GM12878 (cell line): Measurements from ENCODE around the gene HHAT. TPM values are rescaled to one million over a fixed set of nuclear protein-coding genes. Genes with fewer than 3 reads are reported as not detected.

Experiments used
- ATAC-seq: fragments of 200-7000 bp; cut with Tn5 transposase; 3 replicates; pipeline ENCODE4 v1.9.1; 2020; ENCODE audit warnings: mild to moderate bottlenecking, moderate library complexity
- BruUV-seq: library from RNA; stranded (reverse); fragments of 400-500 nt; replicated peaks from 2 replicates; lab custom pipeline; 2021; lab: Mats Ljungman, UMichigan
- CTCF ChIA-PET: fragments of 300-600 bp; sonication (Branson Sonifier 250); formaldehyde crosslinking; extraction: SDS; loops from one replicate; lab custom pipeline; 2021; ENCODE audit warnings: inconsistent platforms; lab: Yijun Ruan, JAX
- POLR2A ChIA-PET: fragments of 350-600 bp; formaldehyde crosslinking; extraction: SDS; loops from one replicate; lab custom pipeline; 2021; ENCODE audit warnings: inconsistent platforms; lab: Charles Lee
- RAD21 ChIA-PET: fragments of 300-600 bp; sonication (Branson Sonifier 250); formaldehyde crosslinking; loops from one replicate; lab custom pipeline; 2023; ENCODE audit warnings: antibody characterized with exemption; ENCODE audit not compliant: unreplicated experiment; lab: Charles Lee
- SMC1A ChIA-PET: fragments of 300-600 bp; sonication (Branson Sonifier 250); formaldehyde crosslinking; loops from one replicate; lab custom pipeline; 2023; ENCODE audit not compliant: unreplicated experiment, uncharacterized antibody; lab: Charles Lee
- DNase-seq: peaks from one replicate; pipeline ENCODE4 v3.0.0-alpha.2; 2011; ENCODE audit warnings: low read depth, low spot score
- FAIRE-seq: peaks from 3 replicates; lab custom pipeline; 2011; peaks lifted over from hg19 to GRCh38; lab: Jason Lieb, UNC
- H2AFZ ChIP-seq: 2 replicates; pipeline ENCODE4 v1.6.0; 2011; ENCODE audit warnings: low read depth, low read length, control low read depth; ENCODE audit not compliant: control insufficient read depth
- H3K27ac ChIP-seq: 2 replicates; pipeline ENCODE4 v1.5.1; 2011; ENCODE audit warnings: control low read depth; ENCODE audit not compliant: control insufficient read depth, insufficient read depth
- H3K27me3 ChIP-seq, 2 experiments: replicated peaks in 1 of 2; 2 replicates each; pipeline versions ENCODE4 v1.6.0 to v1.6.1; 2011; ENCODE audit warnings: low read length in 1 of 2; ENCODE audit not compliant: control insufficient read depth in 2 of 2, insufficient read depth in 2 of 2
- H3K36me3 ChIP-seq, 2 experiments: 2 replicates each; pipeline ENCODE4 v1.5.1; 2011; ENCODE audit warnings: low read length in 1 of 2; ENCODE audit not compliant: control insufficient read depth in 2 of 2, insufficient read depth in 2 of 2
- H3K4me1 ChIP-seq: 2 replicates; pipeline ENCODE4 v1.6.1; 2011; ENCODE audit warnings: mild to moderate bottlenecking, low read length, moderate library complexity, mixed read lengths; ENCODE audit not compliant: control insufficient read depth, insufficient read depth
- H3K4me2 ChIP-seq: 2 replicates; pipeline ENCODE4 v1.6.0; 2011; ENCODE audit warnings: control low read depth; ENCODE audit not compliant: control insufficient read depth, insufficient read depth
- H3K4me3 ChIP-seq: fragments of 200-600 bp; sonication (generic); 2 replicates; pipeline ENCODE4 v1.5.1; 2016
- H3K79me2 ChIP-seq: 2 replicates; pipeline ENCODE4 v1.6.0; 2011; ENCODE audit warnings: low read length; ENCODE audit not compliant: control insufficient read depth, insufficient read depth
- H3K9ac ChIP-seq: 2 replicates; pipeline ENCODE4 v1.8.0; 2011; ENCODE audit warnings: low read length, control low read depth, mixed read lengths; ENCODE audit not compliant: control insufficient read depth, insufficient read depth
- H3K9me3 ChIP-seq: replicated peaks from 3 replicates; pipeline ENCODE4 v1.5.1; 2011; ENCODE audit warnings: mild to moderate bottlenecking, low read length; ENCODE audit not compliant: control insufficient read depth, insufficient read depth
- H4K20me1 ChIP-seq: 2 replicates; pipeline ENCODE4 v1.6.0; 2011; ENCODE audit not compliant: control insufficient read depth, insufficient read depth
- FOS ChIP-seq: IDR thresholded peaks from 3 replicates; pipeline ENCODE4 v1.6.1; 2011; ENCODE audit warnings: borderline replicate concordance; ENCODE audit not compliant: insufficient read length; ENCODE audit errors: extremely low read depth
- GABPA ChIP-seq: IDR thresholded peaks from 2 replicates; pipeline ENCODE4 v1.6.1; 2014; ENCODE audit warnings: antibody characterized with exemption, low read depth, mild to moderate bottlenecking, inconsistent platforms
- LARP7 ChIP-seq: fragments of 450-650 bp; IDR thresholded peaks from 2 replicates; pipeline ENCODE4 v1.6.1; 2017; ENCODE audit warnings: mild to moderate bottlenecking
- NFIC ChIP-seq: IDR thresholded peaks from 2 replicates; pipeline ENCODE4 v1.6.1; 2012; ENCODE audit warnings: low read depth, mild to moderate bottlenecking, inconsistent platforms, low read length, moderate library complexity
- NR2F1 ChIP-seq: fragments of 450-650 bp; conservative IDR thresholded peaks from 2 replicates; pipeline ENCODE4 v1.6.1; 2017; ENCODE audit warnings: mild to moderate bottlenecking
- PAX8 ChIP-seq: fragments of 450-650 bp; IDR thresholded peaks from 2 replicates; pipeline ENCODE4 v1.6.1; 2017; ENCODE audit warnings: mild to moderate bottlenecking, moderate library complexity
- SPI1 ChIP-seq: IDR thresholded peaks from 2 replicates; pipeline ENCODE4 v1.6.1; 2011; ENCODE audit warnings: low read depth, mild to moderate bottlenecking, low read length, moderate library complexity, borderline replicate concordance; ENCODE audit not compliant: insufficient read depth
- STAT3 ChIP-seq: IDR thresholded peaks from 2 replicates; pipeline ENCODE4 v1.6.1; 2011; ENCODE audit warnings: low read depth, low read length, improper control_type of control experiment
- TBL1XR1 ChIP-seq: IDR thresholded peaks from 2 replicates; pipeline ENCODE4 v1.6.1; 2012; ENCODE audit warnings: low read depth, low read length, improper control_type of control experiment
- in situ Hi-C: fragments of 300-500 bp; cut with MboI; formaldehyde crosslinking; loops from 9 replicates; pipeline ENCODE4 v1.14.3; 2018; ENCODE audit warnings: mixed read lengths
- intact Hi-C: fragments of 100-400 bp; cut with micrococcal nuclease; formaldehyde crosslinking; loops from one replicate; pipeline ENCODE4 v1.14.2; 2022; ENCODE audit not compliant: unreplicated experiment
- polyA plus RNA-seq, 11 experiments: library from polyadenylated mRNA; depleted of rRNA in 4 of 11; unstranded in 6 of 11; stranded (reverse) in 5 of 11; fragments of >200 nt; fragmentation: Nextera tagmentation in 4 of 11; fragmentation: Illumina TruSeq in 1 of 11; extraction: Ambion mirVana in 4 of 11; extraction: Trizol in 1 of 11; gene quantifications; 1 replicate in 1 of 11; 2 replicates in 10 of 11; pipeline versions ENCODE4 v1.2.1 to v1.2.3, GENCODE V29; 2011 to 2016; ENCODE audit warnings: inconsistent platforms in 2 of 11, missing spikeins in 2 of 11, low read depth in 1 of 11
- total RNA-seq, 4 experiments: library from RNA; depleted of rRNA in 3 of 4; stranded (reverse); fragments of >200 nt in 3 of 4; fragmentation: Illumina TruSeq in 1 of 4; extraction: Trizol in 1 of 4; gene quantifications; 2 replicates each; pipeline versions ENCODE4 v1.2.1 to v1.2.3, GENCODE V29; 2013 to 2021
- TF ChIP-seq, protein P1 (sequence below): fragments of 450-650 bp; IDR thresholded peaks from 2 replicates; pipeline ENCODE4 v1.6.1; 2018; ENCODE audit warnings: mild to moderate bottlenecking, low read depth, moderate library complexity; ENCODE audit not compliant: partially characterized antibody
- TF ChIP-seq, protein P2 (sequence below): fragments of 450-650 bp; formaldehyde crosslinking; IDR thresholded peaks from 2 replicates; pipeline ENCODE4 v1.4.0; 2022; ENCODE audit warnings: mild to moderate bottlenecking, moderate library complexity
- TF ChIP-seq, protein P3 (sequence below): fragments of 450-650 bp; IDR thresholded peaks from 2 replicates; pipeline ENCODE4 v1.6.1; 2017; ENCODE audit warnings: antibody characterized with exemption, mild to moderate bottlenecking, moderate library complexity
- TF ChIP-seq, protein P4 (sequence below): fragments of 450-650 bp; formaldehyde crosslinking; IDR thresholded peaks from 2 replicates; pipeline ENCODE4 v1.5.0; 2022; ENCODE audit warnings: mild to moderate bottlenecking, missing genetic modification characterization

HHAT gene
- total and polyA plus RNA-seq, 10 of the 15 experiments (the other 5 are each of a cell fraction or from before 2014, with no cell fraction given): 1.2 to 37.6 (median 2.6) TPM

DNA sequence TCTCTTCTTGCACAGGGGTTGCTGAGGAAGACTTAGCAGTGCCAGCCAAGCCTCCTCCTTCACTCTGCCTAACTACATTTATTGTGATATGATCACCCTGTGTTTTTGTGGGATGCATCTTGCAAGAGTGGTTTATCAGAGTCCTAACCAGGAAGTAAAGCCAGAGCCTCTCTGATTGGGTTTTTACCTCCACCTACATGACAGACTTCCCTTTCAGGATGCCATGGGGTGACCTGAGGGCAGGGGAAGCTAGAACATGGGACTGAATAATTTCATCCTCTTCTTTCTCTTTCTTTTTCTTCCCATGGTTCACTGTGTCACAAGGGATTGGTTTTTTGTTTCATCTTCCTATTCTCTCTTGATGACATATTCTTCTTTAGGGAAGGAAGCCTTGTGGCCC lies 146.6 kb downstream of the HHAT start:
- H2AFZ ChIP-seq: no peak overlapping the region
- ChIA-PET CTCF (no interaction called here), SMC1A (no interaction called here), RAD21 (no interaction called here), POLR2A (interaction anchor here (0.6 kb wide), 1 partner anchor 754 kb away, joined by 6 read pairs; no protein-coding TSS in a partner anchor)
- H3K36me3 ChIP-seq: no peaks in the 10 kb centered on the region
- FAIRE-seq (no peak), ATAC-seq (no peak), DNase-seq (no peak)
- intact Hi-C loops (no loop called here), in situ Hi-C loops (no loop called here)
- no peak for TF ChIP-seq LARP7
- TF ChIP-seq PAX8: no peak
- TF ChIP-seq, protein P1, sequence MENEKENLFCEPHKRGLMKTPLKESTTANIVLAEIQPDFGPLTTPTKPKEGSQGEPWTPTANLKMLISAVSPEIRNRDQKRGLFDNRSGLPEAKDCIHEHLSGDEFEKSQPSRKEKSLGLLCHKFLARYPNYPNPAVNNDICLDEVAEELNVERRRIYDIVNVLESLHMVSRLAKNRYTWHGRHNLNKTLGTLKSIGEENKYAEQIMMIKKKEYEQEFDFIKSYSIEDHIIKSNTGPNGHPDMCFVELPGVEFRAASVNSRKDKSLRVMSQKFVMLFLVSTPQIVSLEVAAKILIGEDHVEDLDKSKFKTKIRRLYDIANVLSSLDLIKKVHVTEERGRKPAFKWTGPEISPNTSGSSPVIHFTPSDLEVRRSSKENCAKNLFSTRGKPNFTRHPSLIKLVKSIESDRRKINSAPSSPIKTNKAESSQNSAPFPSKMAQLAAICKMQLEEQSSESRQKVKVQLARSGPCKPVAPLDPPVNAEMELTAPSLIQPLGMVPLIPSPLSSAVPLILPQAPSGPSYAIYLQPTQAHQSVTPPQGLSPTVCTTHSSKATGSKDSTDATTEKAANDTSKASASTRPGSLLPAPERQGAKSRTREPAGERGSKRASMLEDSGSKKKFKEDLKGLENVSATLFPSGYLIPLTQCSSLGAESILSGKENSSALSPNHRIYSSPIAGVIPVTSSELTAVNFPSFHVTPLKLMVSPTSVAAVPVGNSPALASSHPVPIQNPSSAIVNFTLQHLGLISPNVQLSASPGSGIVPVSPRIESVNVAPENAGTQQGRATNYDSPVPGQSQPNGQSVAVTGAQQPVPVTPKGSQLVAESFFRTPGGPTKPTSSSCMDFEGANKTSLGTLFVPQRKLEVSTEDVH: no peak
- no peak for TF ChIP-seq TBL1XR1
- TF ChIP-seq, protein P2, sequence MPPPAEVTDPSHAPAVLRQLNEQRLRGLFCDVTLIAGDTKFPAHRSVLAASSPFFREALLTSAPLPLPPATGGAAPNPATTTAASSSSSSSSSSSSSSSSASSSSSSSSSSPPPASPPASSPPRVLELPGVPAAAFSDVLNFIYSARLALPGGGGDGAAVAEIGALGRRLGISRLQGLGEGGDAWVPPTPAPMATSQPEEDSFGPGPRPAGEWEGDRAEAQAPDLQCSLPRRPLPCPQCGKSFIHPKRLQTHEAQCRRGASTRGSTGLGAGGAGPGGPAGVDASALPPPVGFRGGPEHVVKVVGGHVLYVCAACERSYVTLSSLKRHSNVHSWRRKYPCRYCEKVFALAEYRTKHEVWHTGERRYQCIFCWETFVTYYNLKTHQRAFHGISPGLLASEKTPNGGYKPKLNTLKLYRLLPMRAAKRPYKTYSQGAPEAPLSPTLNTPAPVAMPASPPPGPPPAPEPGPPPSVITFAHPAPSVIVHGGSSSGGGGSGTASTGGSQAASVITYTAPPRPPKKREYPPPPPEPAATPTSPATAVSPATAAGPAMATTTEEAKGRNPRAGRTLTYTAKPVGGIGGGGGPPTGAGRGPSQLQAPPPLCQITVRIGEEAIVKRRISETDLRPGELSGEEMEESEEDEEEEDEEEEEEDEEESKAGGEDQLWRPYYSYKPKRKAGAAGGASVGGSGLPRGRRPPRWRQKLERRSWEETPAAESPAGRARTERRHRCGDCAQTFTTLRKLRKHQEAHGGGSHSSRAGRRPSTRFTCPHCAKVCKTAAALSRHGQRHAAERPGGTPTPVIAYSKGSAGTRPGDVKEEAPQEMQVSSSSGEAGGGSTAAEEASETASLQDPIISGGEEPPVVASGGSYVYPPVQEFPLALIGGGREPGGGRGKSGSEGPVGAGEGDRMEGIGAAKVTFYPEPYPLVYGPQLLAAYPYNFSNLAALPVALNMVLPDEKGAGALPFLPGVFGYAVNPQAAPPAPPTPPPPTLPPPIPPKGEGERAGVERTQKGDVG (CRISPR knock-in tag): no peak
- no peak for TF ChIP-seq STAT3
- TF ChIP-seq SPI1: no peak
- TF ChIP-seq FOS: no peak
- TF ChIP-seq NFIC: no peak
- TF ChIP-seq, protein P3, sequence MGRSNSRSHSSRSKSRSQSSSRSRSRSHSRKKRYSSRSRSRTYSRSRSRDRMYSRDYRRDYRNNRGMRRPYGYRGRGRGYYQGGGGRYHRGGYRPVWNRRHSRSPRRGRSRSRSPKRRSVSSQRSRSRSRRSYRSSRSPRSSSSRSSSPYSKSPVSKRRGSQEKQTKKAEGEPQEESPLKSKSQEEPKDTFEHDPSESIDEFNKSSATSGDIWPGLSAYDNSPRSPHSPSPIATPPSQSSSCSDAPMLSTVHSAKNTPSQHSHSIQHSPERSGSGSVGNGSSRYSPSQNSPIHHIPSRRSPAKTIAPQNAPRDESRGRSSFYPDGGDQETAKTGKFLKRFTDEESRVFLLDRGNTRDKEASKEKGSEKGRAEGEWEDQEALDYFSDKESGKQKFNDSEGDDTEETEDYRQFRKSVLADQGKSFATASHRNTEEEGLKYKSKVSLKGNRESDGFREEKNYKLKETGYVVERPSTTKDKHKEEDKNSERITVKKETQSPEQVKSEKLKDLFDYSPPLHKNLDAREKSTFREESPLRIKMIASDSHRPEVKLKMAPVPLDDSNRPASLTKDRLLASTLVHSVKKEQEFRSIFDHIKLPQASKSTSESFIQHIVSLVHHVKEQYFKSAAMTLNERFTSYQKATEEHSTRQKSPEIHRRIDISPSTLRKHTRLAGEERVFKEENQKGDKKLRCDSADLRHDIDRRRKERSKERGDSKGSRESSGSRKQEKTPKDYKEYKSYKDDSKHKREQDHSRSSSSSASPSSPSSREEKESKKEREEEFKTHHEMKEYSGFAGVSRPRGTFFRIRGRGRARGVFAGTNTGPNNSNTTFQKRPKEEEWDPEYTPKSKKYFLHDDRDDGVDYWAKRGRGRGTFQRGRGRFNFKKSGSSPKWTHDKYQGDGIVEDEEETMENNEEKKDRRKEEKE: no peak
- TF ChIP-seq, protein P4, sequence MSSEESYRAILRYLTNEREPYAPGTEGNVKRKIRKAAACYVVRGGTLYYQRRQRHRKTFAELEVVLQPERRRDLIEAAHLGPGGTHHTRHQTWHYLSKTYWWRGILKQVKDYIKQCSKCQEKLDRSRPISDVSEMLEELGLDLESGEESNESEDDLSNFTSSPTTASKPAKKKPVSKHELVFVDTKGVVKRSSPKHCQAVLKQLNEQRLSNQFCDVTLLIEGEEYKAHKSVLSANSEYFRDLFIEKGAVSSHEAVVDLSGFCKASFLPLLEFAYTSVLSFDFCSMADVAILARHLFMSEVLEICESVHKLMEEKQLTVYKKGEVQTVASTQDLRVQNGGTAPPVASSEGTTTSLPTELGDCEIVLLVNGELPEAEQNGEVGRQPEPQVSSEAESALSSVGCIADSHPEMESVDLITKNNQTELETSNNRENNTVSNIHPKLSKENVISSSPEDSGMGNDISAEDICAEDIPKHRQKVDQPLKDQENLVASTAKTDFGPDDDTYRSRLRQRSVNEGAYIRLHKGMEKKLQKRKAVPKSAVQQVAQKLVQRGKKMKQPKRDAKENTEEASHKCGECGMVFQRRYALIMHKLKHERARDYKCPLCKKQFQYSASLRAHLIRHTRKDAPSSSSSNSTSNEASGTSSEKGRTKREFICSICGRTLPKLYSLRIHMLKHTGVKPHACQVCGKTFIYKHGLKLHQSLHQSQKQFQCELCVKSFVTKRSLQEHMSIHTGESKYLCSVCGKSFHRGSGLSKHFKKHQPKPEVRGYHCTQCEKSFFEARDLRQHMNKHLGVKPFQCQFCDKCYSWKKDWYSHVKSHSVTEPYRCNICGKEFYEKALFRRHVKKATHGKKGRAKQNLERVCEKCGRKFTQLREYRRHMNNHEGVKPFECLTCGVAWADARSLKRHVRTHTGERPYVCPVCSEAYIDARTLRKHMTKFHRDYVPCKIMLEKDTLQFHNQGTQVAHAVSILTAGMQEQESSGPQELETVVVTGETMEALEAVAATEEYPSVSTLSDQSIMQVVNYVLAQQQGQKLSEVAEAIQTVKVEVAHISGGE: no peak
- TF ChIP-seq NR2F1: no peak
- TF ChIP-seq GABPA: no peak
- H3K4me3 ChIP-seq: no peak overlapping the region
- no peak overlapping the region for H3K4me2 ChIP-seq
- H3K9ac ChIP-seq: no peak overlapping the region
- H4K20me1 ChIP-seq: no peaks in the 10 kb centered on the region
- no peaks in the 10 kb centered on the region for H3K4me1 ChIP-seq
- no TSS peak for BruUV-seq
- no peaks in the 10 kb centered on the region for H3K27me3 ChIP-seq
- H3K9me3 ChIP-seq: no peaks in the 10 kb centered on the region
- no peaks in the 10 kb centered on the region for H3K79me2 ChIP-seq
- H3K27ac ChIP-seq: no peak overlapping the region
